H9 (cell line): ENCODE measurements around the gene BBC3. TPM values are rescaled to one million over a fixed set of nuclear protein-coding genes. Genes with fewer than 3 reads are reported as not detected.

Experiments used
- DNase-seq: peaks from one replicate; pipeline ENCODE4 v3.0.0-alpha.2; 2017
- H2AFZ ChIP-seq: one replicate; pipeline ENCODE4 v1.6.1; 2013; ENCODE audit warnings: mild to moderate bottlenecking, low read length, control low read depth, moderate library complexity
- H2AK5ac ChIP-seq: 2 replicates; pipeline ENCODE4 v1.6.1; 2013; ENCODE audit warnings: low read length, control low read depth, mixed read lengths; ENCODE audit not compliant: insufficient read length
- H2BK120ac ChIP-seq: one replicate; pipeline ENCODE4 v1.6.1; 2013; ENCODE audit warnings: low read depth, mild to moderate bottlenecking, low read length, control low read depth, inconsistent platforms; ENCODE audit not compliant: poor library complexity, severe bottlenecking
- H2BK12ac ChIP-seq: 2 replicates; pipeline ENCODE4 v1.6.1; 2013; ENCODE audit warnings: low read length, control low read depth, mixed read lengths, low read depth; ENCODE audit not compliant: insufficient read length
- H2BK15ac ChIP-seq: 2 replicates; pipeline ENCODE4 v1.6.1; 2013; ENCODE audit warnings: low read depth, low read length, control low read depth
- H2BK20ac ChIP-seq: one replicate; pipeline ENCODE4 v1.6.1; 2013; ENCODE audit warnings: low read depth, mild to moderate bottlenecking, low read length, control low read depth, inconsistent platforms; ENCODE audit not compliant: poor library complexity, severe bottlenecking
- H2BK5ac ChIP-seq: 2 replicates; pipeline ENCODE4 v1.6.1; 2013; ENCODE audit warnings: low read length, control low read depth, mixed read lengths; ENCODE audit not compliant: insufficient read length
- H3K14ac ChIP-seq: 2 replicates; pipeline ENCODE4 v1.6.1; 2013; ENCODE audit warnings: low read length, control low read depth; ENCODE audit not compliant: insufficient read depth
- H3K18ac ChIP-seq: 2 replicates; pipeline ENCODE4 v1.6.1; 2013; ENCODE audit warnings: low read depth, mild to moderate bottlenecking, mixed read lengths, low read length, control low read depth; ENCODE audit not compliant: insufficient read length
- H3K23ac ChIP-seq: 2 replicates; pipeline ENCODE4 v1.6.1; 2013; ENCODE audit warnings: low read length, control low read depth, mixed read lengths, low read depth; ENCODE audit not compliant: insufficient read length
- H3K23me2 ChIP-seq: 2 replicates; pipeline ENCODE4 v1.6.1; 2013; ENCODE audit warnings: low read depth, mild to moderate bottlenecking, mixed read lengths, low read length, control low read depth; ENCODE audit not compliant: insufficient read length, poor library complexity, severe bottlenecking
- H3K27ac ChIP-seq: 2 replicates; pipeline ENCODE4 v1.5.1; 2013; ENCODE audit warnings: low read length, control low read depth, mixed read lengths, low read depth; ENCODE audit not compliant: insufficient read length
- H3K27me3 ChIP-seq: 2 replicates; pipeline ENCODE4 v1.6.1; 2013; ENCODE audit warnings: low read length, control low read depth, inconsistent platforms; ENCODE audit not compliant: insufficient read depth
- H3K4ac ChIP-seq: 2 replicates; pipeline ENCODE4 v1.6.1; 2013; ENCODE audit warnings: low read depth, mild to moderate bottlenecking, control low read depth, inconsistent platforms, low read length, moderate library complexity
- H3K4me1 ChIP-seq: 2 replicates; pipeline ENCODE4 v1.6.1; 2013; ENCODE audit warnings: low read length, control low read depth, inconsistent platforms; ENCODE audit not compliant: insufficient read depth
- H3K4me2 ChIP-seq: 2 replicates; pipeline ENCODE4 v1.6.1; 2013; ENCODE audit warnings: low read length, control low read depth, mixed read lengths; ENCODE audit not compliant: insufficient read length, insufficient read depth
- H3K56ac ChIP-seq: 2 replicates; pipeline ENCODE4 v1.6.1; 2013; ENCODE audit warnings: low read depth, mild to moderate bottlenecking, mixed read lengths, low read length, control low read depth; ENCODE audit not compliant: insufficient read length
- H3K79me1 ChIP-seq: 2 replicates; pipeline ENCODE4 v1.6.1; 2013; ENCODE audit warnings: low read depth, mild to moderate bottlenecking, moderate library complexity, low read length, control low read depth, inconsistent platforms; ENCODE audit not compliant: insufficient read depth, poor library complexity, severe bottlenecking
- H3K79me2 ChIP-seq: 2 replicates; pipeline ENCODE4 v1.6.1; 2013; ENCODE audit warnings: low read length, control low read depth, inconsistent platforms; ENCODE audit not compliant: insufficient read depth
- H3K9ac ChIP-seq: 2 replicates; pipeline ENCODE4 v1.6.1; 2013; ENCODE audit warnings: low read length, control low read depth, mixed read lengths; ENCODE audit not compliant: insufficient read length; ENCODE audit errors: extremely low read depth
- H3K9me3 ChIP-seq: one replicate; pipeline ENCODE4 v1.6.1; 2013; ENCODE audit warnings: low read depth, low read length, inconsistent platforms; ENCODE audit not compliant: control insufficient read depth
- H3T11ph ChIP-seq: one replicate; pipeline ENCODE4 v1.6.1; 2013; ENCODE audit warnings: mild to moderate bottlenecking, low read length, control low read depth, inconsistent platforms
- H4K20me1 ChIP-seq: one replicate; pipeline ENCODE4 v1.6.1; 2013; ENCODE audit not compliant: control insufficient read depth, insufficient read length, insufficient read depth
- H4K5ac ChIP-seq: 2 replicates; pipeline ENCODE4 v1.6.1; 2013; ENCODE audit warnings: low read depth, mild to moderate bottlenecking, mixed read lengths, low read length, control low read depth; ENCODE audit not compliant: insufficient read length
- H4K8ac ChIP-seq: replicated peaks from 2 replicates; pipeline ENCODE4 v1.6.1; 2013; ENCODE audit warnings: low read length, control low read depth, mixed read lengths, low read depth; ENCODE audit not compliant: insufficient read length
- H4K91ac ChIP-seq: 2 replicates; pipeline ENCODE4 v1.6.1; 2013; ENCODE audit warnings: low read depth, mild to moderate bottlenecking, moderate library complexity, mixed read lengths, low read length, control low read depth; ENCODE audit not compliant: insufficient read length
- H3K27ac Mint-ChIP-seq, 3 experiments: 2 replicates in 2 of 3; 3 replicates in 1 of 3; pipeline ENCODE4 v1.8.0; 2020 to 2021; ENCODE audit warnings: mixed read lengths in 3 of 3, mild to moderate bottlenecking in 1 of 3, moderate library complexity in 1 of 3
- H3K27me3 Mint-ChIP-seq: 2 replicates; pipeline ENCODE4 v1.8.0; 2021; ENCODE audit warnings: low read depth, mild to moderate bottlenecking, moderate library complexity, mixed read lengths
- H3K36me3 Mint-ChIP-seq, 3 experiments: 2 replicates in 2 of 3; 3 replicates in 1 of 3; pipeline ENCODE4 v1.8.0; 2020 to 2021; ENCODE audit warnings: low read depth in 3 of 3, mixed read lengths in 3 of 3; ENCODE audit not compliant: insufficient read depth in 1 of 3
- H3K4me1 Mint-ChIP-seq, 2 experiments: 2 replicates each; pipeline ENCODE4 v1.8.0; 2020; ENCODE audit warnings: mixed read lengths in 2 of 2
- H3K4me3 Mint-ChIP-seq, 2 experiments: 2 replicates in 1 of 2; 3 replicates in 1 of 2; pipeline ENCODE4 v1.8.0; 2020 to 2021; ENCODE audit warnings: mild to moderate bottlenecking in 2 of 2, mixed read lengths in 2 of 2, moderate library complexity in 1 of 2
- H3K9me3 Mint-ChIP-seq, 2 experiments: 2 replicates in 1 of 2; 3 replicates in 1 of 2; pipeline ENCODE4 v1.8.0; 2020; ENCODE audit warnings: mild to moderate bottlenecking in 2 of 2, mixed read lengths in 2 of 2, moderate library complexity in 1 of 2
- WGBS: extraction: QIAGEN DNeasy Blood & Tissue Kit; methylation state at CpG from one replicate; pipeline ENCODE4 v1.1.7; 2013; ENCODE audit warnings: missing lambda C conversion rate, low lambda C conversion rate, mixed read lengths; ENCODE audit not compliant: insufficient read length; ENCODE audit errors: extremely low coverage; 5-methylcytosine and 5-hydroxymethylcytosine counted together
- total RNA-seq: library from RNA; stranded (reverse); gene quantifications from 2 replicates; pipeline ENCODE4 v1.2.1, GENCODE V29; 2021
- TF ChIP-seq, protein P1 (sequence below): fragments of 200-600 bp; sonication (generic); conservative IDR thresholded peaks from 3 replicates; pipeline ENCODE4 v1.8.0; 2021; ENCODE audit warnings: antibody characterized with exemption, mild to moderate bottlenecking

Gene BBC3
- total RNA-seq, 1 experiment from 2014 or later, result 23.2 TPM

DNA sequence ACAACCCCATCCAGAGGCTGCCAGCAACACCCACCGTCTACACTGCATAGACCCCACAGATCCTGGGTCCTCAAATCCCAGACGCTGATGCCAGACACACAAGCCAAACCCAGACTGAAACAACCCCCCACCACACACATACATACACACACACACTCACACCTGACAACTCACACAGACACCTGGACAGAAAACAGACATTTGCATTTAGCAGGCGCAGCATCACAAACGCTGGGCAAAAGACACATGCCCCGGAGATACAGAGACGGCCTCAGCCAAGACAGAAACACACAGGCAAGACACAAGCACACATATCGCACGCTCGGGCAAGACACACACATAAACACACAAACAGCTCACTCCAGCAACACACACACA lies 1.3 kb downstream of the BBC3 start:
- no CpG with 5 or more reads among the region's 9 CpGs for WGBS
- peak overlapping the region; percentile 88 for H3K4me2 ChIP-seq

More for the DNA sequence above, 1.3 kb downstream of the BBC3 start:
- H3K4ac ChIP-seq, result no peak overlapping the region
- no peak overlapping the region for H2BK15ac ChIP-seq
- no peak overlapping the region for H2BK120ac ChIP-seq
- no peak overlapping the region for H2AFZ ChIP-seq
- H3K9ac ChIP-seq, result peak overlapping the region; percentile 52
- no peak overlapping the region for H3T11ph ChIP-seq
- H3K9me3 ChIP-seq, result no peaks in the 10 kb centered on the region
- H3K18ac ChIP-seq, result peak overlapping the region; percentile 25
- peaks cover 4% of the 10 kb centered on the region for H4K20me1 ChIP-seq
- no peak overlapping the region for H2BK12ac ChIP-seq
- no peaks in the 10 kb centered on the region for H3K27me3 ChIP-seq
- H3K79me2 ChIP-seq, result peaks cover 2% of the 10 kb centered on the region; the same call in 1 of the 2 replicates
- no peaks in the 10 kb centered on the region; a peak in 2 of 5 replicates for H3K9me3 Mint-ChIP-seq
- H3K23ac ChIP-seq, result no peak overlapping the region
- peaks cover 30% of the 10 kb centered on the region for H3K23me2 ChIP-seq
- TF ChIP-seq, protein P1, sequence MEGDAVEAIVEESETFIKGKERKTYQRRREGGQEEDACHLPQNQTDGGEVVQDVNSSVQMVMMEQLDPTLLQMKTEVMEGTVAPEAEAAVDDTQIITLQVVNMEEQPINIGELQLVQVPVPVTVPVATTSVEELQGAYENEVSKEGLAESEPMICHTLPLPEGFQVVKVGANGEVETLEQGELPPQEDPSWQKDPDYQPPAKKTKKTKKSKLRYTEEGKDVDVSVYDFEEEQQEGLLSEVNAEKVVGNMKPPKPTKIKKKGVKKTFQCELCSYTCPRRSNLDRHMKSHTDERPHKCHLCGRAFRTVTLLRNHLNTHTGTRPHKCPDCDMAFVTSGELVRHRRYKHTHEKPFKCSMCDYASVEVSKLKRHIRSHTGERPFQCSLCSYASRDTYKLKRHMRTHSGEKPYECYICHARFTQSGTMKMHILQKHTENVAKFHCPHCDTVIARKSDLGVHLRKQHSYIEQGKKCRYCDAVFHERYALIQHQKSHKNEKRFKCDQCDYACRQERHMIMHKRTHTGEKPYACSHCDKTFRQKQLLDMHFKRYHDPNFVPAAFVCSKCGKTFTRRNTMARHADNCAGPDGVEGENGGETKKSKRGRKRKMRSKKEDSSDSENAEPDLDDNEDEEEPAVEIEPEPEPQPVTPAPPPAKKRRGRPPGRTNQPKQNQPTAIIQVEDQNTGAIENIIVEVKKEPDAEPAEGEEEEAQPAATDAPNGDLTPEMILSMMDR, result no peak
- H3K4me1 ChIP-seq, result peaks cover 7% of the 10 kb centered on the region; the same call in 1 of the 2 replicates
- H4K91ac ChIP-seq, result no peak overlapping the region
- H2BK20ac ChIP-seq, result no peak overlapping the region
- no peak overlapping the region for H3K56ac ChIP-seq
- H2AK5ac ChIP-seq, result no peak overlapping the region
- no peaks in the 10 kb centered on the region for H3K27me3 Mint-ChIP-seq
- no peak overlapping the region for H4K5ac ChIP-seq
- no peaks in the 10 kb centered on the region for H3K79me1 ChIP-seq
- H3K27ac ChIP-seq, result no peak overlapping the region
- DNase-seq, result no peak
- no peak overlapping the region for H3K4me3 Mint-ChIP-seq
- H4K8ac ChIP-seq, result no peak overlapping the region
- peaks cover 0 to 7% (median 6%) of the 10 kb centered on the region in 3 experiments; a peak in 5 of 7 replicates for H3K36me3 Mint-ChIP-seq
- H2BK5ac ChIP-seq, result no peak overlapping the region
- peaks cover 25 to 26% of the 10 kb centered on the region in 2 experiments for H3K4me1 Mint-ChIP-seq
- no peak overlapping the region for H3K27ac Mint-ChIP-seq
- H3K14ac ChIP-seq, result peak overlapping the region; percentile 10; the same call in 1 of the 2 replicates
